ENCODE measurements around the gene ATP2A1.

DNA sequence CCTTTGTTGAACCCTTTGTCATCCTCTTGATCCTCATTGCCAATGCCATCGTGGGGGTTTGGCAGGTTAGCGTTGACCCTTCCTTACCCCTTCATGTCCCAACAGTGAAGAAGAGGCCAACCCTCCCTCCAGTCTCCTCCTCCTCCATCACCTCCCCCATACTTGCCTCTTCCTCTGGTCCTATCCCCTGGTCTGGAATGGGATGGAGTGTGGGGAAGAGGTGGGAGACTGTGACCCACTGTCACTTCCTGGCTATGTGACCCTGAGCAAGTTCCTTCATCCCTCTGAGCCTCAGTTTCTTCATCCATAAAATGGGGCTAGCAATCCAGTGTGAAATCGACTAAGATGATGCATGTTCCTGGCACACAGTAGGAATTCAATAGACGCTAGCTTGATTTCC, 2.7 kb downstream of the ATP2A1 start:
- TF ChIP-seq EZH2 (IDR thresholded peaks at IDR 0.05; ENCODE audit: low read depth), result no peak
- TF ChIP-seq, protein P1, sequence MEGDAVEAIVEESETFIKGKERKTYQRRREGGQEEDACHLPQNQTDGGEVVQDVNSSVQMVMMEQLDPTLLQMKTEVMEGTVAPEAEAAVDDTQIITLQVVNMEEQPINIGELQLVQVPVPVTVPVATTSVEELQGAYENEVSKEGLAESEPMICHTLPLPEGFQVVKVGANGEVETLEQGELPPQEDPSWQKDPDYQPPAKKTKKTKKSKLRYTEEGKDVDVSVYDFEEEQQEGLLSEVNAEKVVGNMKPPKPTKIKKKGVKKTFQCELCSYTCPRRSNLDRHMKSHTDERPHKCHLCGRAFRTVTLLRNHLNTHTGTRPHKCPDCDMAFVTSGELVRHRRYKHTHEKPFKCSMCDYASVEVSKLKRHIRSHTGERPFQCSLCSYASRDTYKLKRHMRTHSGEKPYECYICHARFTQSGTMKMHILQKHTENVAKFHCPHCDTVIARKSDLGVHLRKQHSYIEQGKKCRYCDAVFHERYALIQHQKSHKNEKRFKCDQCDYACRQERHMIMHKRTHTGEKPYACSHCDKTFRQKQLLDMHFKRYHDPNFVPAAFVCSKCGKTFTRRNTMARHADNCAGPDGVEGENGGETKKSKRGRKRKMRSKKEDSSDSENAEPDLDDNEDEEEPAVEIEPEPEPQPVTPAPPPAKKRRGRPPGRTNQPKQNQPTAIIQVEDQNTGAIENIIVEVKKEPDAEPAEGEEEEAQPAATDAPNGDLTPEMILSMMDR (conservative IDR thresholded peaks at IDR 0.05), result no peak
